Measurements from ENCODE around the gene POMT1.
"Not testable (repeated sequence)": the region's sequence is repeated elsewhere in the genome, so short reads cannot be mapped to it uniquely, and the experiment has no call there.

Gene POMT1

DNA sequence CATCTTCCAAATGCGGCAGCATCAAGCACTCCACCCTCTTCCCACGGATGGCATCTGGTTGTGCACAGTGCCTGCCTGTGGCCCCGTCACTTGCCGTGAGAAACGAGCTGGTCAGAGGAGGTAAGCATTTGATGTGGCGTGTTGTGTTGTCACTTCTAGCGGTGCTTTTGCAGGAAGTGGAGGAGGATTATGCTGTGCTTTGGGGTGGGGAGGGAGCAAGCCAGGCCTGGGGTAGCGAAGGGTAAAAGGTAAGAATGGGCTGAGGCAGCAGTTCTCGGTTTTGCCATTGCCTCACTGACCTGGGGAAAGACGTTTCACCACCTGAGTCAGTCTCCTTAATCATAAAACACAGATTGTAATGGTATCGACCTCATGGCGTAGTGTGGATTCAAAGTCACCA lies 2.3 kb upstream of the POMT1 start:
- no peak for DNase-seq

DNA sequence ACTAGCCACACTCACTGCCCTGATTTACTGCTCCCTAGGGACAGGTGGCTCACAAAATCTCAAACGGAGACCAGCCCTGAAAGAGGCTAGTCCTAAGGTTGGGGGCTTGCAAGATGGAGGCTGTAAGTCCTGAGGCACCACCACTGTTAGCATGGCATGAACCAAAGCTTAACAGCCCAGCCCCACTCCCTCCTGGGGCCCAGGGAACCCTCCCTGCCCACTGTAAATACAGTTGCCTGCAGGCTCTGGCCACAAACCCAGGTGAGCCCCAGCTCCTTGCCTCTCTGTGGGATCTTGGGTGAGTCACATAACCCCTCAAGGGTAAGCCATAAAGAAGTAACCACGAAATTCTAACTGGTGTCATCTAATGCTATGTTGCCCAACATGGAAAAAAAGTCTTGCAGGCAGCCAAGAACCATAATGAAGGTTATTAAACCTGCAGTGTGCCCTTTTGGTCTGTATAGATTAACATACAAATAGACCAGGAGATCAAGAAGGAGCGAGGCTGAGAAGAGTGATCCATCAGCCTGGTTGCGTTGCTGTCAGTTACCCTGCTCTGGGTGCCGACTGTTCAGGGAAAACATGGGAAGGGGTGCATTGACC lies 1.7 kb upstream of the POMT1 start:
- peak; percentile 15 for DNase-seq

DNA sequence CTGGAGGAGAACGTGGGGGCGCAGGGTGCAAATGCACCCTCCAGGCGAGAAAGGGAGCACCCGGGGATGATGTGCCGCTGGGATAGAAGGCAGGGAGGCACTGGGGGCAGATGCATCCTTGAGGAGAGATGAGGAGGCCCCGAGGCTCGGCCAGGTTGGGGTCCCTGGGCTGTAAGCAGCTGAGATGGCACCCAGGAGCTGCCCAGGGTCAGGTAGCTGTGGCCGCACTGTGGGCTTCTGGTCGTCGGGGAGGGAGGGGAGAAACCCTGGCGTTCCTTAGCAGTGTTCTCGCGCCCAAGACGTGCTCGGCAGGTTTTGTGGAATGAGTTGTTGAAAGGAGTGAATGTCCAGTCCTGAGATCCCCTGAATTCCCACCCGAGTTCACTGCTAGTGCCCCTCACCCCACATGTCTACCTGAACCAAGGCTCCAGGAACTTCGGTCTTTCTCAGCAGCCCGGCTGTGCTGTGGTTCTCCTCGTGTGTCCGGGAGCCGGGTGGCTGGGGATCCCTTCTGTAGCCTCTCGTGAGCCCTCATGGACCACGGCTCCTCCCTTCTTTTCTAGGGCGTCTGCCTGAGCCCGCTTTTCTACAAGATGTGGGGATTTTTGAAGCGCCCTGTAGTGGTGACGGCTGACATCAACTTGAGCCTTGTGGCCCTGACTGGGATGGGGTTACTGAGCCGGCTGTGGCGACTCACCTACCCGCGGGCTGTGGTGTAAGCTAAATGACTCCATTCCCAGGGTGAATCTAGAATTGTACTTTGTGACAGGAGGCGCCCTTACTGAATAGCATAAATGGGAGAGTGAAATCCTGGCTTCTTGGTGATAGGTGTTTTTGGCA lies 1.1 kb downstream of the POMT1 start:
- no peak for DNase-seq

DNA sequence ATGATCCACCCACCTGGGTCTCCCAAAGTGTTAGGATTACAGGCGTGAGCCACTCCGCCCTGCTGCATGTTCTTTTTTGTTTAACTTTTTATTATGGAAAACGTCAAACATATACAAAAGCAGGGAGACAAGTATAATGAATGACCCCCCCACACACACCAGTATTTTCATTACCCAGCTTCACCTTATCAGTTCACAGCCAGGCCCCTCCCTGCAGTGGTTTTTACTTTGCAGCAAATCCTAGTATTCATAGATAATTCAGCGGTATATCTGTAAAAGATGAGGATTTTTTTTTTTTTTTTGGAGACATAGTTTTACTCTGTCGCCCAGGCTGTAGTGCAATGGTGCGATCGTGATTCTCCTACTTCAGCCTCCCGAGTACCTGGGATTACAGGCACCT lies 2.3 kb downstream of the POMT1 start:
- no peak for DNase-seq

DNA sequence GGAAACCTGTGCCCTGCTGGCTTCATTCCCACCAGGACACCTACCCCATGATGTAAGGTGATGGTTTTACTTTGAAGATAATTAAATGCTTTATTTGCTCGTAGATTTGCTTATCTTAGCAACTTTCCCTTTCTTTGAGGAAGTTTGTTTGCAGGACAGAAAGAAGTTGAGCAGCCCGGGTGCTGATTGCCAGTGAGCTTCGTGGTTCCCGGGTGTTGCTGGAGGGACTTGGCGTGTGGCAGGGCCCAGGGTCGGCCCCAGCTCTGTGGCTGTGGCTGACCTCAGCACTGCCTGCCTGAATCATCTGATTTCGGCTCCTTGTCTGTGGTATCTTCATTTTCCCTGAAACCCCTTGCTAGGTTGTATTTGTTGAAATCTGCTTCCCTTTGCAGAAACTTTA lies 8.7 kb downstream of the POMT1 start:
- DNase-seq, result no peak

DNA sequence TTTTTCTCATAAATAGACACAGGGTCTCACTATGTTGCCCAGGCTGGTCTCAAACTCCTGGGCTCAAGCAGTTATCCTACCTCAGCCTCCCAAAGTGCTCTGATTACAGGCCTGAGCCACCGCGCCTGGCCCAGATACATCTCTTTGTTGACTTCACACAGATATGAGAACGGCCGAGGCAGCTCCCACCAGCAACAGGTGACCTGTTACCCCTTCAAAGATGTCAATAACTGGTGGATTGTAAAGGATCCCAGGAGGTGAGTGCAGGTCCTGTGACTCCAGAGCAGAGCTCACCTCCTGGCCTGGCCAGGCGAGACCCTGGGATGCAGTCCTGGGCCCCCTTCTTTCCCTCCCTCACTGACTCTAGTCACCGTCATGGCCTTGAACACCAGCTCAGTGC lies 9.2 kb downstream of the POMT1 start:
- DNase-seq, result no peak

DNA sequence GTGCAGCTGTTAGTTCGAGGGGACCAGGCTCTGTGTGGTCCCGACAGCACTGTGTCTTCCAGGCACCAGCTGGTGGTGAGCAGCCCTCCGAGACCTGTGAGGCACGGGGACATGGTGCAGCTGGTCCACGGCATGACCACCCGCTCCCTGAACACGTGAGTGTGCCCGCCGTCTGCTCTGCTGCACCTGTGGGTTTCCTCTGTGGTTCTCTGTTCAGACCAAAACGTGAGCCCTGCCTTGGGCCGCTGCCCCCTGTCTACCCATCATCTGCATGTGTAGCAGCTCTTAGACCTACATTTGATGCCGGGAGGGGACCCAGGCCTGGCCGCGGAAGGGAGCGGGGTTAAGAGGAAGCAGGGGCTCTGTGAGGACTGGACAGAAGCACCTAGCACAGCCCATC lies 10.5 kb downstream of the POMT1 start:
- no peak for DNase-seq

DNA sequence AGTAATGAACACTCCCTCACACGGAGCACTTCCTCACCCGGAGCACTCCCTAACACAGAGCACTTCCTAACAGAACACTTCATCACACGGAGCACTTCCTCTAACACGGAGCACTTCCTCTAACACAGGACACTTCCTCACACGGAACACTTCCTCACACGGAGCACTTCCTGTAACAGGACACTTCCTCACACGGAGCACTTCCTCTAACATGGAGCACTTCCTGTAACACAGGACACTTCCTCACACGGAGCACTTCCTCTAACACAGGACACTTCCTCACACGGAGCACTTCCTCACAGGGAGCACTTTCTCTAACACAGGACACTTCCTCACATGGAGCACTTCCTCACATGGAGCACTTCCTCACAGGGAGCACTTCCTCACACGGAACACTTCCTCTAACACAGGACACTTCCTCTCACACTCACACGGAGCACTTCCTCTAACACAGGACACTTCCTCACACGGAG lies 12.9 kb downstream of the POMT1 start:
- DNase-seq, result not testable (repeated sequence)

DNA sequence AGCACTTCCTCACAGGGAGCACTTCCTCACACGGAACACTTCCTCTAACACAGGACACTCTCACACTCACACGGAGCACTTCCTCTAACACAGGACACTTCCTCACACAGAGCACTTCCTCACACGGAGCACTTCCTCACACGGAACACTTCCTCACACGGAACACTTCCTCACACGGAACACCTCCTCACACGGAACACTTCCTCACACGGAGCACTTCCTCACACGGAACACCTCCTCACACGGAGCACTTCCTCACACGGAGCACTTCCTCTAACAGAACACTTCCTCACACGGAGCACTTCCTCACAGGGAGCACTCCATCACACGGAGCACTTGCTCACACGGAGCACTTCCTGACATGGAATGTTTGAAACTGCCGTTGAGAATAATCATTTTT lies 13.4 kb downstream of the POMT1 start:
- DNase-seq, result no peak

DNA sequence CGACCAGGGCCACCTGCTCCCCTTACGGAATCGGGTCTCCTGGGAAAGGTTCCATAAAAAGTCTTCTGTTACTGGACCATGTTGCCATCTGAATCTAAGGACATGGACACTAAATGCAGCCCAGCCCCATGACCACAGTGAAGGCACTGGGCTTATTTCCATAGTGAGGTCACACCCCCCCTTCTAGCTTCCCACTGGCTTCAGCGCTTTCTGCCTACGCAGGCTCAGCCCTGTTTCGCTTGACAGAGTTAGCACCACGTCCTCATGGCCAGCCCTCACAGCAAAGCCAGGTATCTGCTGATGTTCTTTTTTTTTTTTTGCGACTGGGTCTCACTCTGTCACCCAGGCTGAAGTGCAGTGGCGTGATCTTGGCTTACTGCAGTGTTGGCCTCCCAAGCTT lies 14.2 kb downstream of the POMT1 start:
- no peak for DNase-seq

DNA sequence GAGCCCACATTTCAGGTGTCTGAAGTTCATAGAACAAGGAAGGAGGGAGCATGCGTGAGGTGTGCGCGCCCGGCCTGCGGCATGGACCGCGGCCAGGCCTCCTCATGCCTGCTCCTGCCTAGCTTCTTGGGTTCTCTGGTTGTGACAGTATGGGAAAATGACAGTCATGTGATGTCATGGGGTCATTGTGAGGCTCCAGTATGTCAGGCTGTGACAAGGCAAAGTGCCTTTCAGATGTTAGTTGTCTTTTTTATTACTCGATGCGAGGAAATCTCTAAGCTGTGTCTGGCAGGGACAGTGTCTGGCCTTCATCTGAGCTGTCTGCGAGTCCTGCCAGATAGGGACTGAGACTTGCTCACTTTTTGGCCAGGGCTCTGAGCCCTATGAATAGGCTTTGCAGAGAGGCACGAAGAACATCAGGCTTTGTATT lies 15.1 kb downstream of the POMT1 start:
- no peak for DNase-seq

DNA sequence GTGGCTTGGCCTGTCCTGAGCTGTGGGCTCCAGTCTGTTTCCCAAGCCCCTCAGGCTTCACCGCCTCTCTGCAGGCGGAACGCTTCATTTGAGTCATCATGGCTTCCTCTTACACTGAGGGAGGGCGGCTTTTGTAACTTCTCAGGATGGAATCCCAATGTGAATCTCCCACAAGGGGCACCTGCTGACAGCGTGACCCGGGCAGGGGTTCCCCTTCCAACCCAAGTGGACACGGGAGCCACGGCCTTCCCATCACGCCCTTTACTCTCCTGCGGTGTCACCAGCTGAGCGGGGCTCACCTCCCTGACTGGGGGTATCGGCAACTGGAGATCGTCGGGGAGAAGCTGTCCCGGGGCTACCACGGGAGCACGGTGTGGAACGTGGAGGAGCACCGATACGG lies 15.8 kb downstream of the POMT1 start:
- DNase-seq, result no peak

DNA sequence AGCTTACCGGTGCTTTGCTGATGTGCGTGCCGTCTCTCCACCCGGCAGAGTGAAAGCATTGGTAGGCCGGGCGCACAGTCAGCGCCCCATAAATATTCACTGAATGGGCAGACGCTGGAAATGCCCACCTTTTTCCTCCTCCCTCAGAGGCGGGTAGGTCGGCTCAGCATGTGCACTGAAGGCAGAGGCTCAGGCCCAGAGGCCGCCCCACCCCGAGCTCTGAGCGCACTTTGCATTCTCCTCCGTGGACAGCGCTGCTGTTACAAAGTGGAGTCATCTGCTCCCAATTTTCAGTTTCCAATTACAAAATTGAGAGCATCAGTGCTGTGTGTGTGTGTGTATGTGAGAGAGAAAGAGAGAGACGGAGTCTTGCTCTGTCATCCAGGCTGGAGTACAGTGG lies 17.8 kb downstream of the POMT1 start:
- DNase-seq, result no peak

DNA sequence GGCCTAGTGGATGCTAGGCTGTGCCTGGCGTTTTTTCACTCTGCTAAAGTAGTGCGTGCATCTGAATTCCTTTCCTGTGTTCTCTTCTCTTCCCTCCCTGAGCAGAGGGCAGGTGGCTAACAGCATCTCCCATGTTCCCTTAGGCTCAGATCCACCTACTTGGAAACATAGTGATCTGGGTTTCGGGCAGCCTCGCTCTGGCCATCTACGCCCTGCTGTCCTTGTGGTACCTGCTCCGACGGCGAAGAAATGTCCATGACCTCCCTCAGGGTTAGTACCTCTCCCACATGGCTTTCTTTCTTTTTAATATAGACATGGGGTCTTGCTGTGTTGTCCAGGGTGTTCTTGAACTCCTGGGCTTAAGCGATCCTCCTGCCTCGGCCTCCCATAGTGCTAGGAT lies 18.5 kb downstream of the POMT1 start:
- DNase-seq, result no peak

DNA sequence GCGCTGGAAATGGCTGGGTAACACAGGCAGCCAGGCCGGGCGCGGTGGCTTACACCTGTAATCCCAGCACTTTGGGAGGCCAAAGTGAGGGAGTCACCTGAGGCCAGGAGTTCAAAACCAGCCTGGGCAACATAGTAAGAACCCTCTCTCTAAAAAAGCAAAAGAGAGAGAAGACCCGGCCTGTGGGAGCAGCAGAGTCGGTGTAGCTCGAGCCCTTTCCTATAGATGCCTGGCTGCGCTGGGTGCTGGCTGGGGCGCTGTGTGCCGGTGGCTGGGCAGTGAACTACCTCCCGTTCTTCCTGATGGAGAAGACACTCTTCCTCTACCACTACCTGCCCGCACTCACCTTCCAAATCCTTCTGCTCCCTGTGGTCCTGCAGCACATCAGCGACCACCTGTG lies 19.1 kb downstream of the POMT1 start:
- no peak for DNase-seq

DNA sequence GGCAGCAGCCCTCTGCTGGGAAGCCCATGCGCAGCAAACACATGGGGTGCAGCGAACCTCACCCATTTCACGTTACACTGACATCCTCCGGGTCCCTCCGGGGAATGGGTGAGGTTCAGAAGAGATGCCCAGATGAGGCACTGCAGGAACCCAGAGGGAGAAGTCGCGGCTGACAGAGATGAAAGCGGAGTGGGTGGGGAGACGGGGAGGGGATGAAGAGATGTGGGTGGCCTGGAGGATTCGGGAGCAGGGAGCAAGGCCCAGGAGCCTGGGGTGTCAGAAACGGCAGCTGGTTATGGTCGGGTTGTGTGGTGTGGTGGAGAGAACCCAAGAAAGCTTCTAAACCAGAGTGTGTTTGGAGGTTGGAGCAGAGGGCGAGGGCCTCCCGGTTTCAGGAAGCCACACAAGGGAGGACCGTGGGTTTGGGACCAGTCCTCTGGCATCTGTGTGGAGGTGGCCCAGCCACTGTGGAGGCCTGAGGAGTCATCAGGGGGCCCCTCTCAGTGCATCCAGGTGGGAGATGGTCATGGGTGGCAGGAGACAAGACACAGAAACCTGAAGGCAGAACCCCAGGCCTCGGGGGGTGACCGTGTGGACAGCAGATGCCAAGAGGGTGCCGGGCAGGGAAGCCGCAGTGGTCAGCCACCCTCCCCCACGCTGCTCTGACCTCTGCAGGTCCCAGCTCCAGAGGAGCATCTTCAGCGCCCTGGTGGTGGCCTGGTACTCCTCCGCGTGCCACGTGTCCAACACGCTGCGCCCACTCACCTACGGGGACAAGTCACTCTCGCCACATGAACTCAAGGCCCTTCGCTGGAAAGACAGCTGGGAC lies 19.8 kb downstream of the POMT1 start:
- no peak for DNase-seq

DNA sequence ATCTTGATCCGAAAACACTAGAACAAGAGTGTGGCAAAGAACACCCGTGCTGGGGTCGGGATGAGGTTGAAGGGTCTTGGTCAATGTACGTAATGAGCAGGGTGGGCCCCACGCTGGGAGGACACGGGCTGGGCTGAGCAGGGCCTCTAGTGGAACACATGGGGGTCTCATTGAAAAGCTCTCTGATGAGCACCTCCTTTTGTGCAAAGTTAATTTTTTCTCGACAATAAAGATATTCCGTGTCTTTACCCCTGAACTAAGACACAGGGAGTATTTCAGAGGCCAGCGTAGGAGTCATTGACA lies 20.3 kb downstream of the POMT1 start:
- no peak for DNase-seq

DNA sequence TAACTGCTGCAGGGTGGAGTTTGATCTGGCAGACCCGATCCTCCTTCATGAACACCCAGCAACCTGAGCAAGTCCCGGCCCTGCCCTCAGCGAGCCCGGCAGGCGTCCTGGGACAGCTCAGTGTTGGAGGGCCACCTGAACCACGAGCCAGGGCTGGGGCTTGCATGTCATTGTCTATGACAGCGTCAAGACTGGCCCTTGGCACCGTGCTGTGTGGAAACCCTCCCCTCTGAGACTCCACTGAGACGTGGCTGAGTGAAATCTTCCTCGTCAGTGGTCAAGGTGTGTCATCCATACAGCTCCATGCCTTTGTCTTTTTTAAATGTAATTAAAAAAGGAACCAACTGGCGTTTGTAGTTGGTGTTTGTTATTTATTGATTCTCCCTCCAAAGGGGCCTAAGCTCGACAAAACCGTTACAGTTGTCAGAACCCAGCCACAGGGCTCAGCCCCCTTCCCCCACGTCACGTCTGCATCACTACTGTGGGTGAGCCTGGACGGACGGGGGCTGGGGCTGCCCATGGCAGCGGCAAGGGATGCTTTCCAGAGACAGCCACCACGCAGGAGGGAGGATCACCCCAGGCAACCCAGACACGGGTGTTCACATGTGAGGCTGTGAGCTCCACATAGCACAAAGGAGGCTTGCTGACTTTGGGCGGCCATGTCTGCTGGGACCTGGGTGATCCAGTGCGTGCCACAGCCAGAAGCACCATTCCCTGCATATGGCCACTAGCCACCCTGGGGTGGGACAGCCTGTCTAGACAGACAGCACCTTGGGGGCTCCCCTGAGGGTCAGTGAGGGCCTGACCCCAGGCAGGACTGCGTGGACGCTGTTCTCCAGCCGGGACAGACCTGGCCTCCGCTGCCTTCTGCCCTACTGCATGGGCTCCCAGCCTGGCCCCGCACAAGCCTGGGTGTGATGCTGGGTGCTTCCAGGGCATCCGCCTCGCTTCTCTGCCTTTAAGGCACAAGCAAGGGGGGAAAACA lies 21.0 kb downstream of the POMT1 start:
- DNase-seq, result no peak

DNA sequence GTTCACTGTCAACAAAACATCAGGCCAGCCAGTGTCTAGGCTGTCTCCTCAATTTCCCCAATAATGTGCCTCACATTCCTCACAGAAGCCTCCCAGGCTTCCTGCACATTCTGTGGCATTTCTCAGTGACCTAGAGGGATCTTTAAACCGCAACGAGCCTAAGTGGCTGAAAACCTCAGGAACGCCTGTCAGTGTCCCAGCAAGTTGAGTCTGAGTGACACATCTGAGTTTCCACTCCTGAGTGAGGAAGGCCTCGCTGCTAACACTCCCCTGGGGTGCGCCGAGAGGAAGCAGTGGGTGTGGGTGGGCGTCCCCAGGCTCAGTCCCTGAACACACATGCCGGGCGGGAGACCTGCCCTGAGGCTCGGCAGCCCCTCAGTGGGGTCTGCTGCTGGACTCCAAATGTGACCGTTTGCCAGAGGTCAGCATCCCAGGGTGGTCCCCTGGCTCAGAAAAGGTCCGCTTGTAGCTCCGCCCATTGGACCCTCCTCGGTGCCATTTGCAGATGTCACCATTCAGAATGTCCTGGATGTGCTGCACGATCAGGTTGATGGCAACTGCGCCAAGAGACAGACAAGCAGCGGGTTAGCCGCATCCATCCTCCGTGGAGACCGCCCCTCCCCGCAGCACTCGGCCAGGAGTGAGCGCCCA lies 22.1 kb downstream of the POMT1 start:
- no peak for DNase-seq

DNA sequence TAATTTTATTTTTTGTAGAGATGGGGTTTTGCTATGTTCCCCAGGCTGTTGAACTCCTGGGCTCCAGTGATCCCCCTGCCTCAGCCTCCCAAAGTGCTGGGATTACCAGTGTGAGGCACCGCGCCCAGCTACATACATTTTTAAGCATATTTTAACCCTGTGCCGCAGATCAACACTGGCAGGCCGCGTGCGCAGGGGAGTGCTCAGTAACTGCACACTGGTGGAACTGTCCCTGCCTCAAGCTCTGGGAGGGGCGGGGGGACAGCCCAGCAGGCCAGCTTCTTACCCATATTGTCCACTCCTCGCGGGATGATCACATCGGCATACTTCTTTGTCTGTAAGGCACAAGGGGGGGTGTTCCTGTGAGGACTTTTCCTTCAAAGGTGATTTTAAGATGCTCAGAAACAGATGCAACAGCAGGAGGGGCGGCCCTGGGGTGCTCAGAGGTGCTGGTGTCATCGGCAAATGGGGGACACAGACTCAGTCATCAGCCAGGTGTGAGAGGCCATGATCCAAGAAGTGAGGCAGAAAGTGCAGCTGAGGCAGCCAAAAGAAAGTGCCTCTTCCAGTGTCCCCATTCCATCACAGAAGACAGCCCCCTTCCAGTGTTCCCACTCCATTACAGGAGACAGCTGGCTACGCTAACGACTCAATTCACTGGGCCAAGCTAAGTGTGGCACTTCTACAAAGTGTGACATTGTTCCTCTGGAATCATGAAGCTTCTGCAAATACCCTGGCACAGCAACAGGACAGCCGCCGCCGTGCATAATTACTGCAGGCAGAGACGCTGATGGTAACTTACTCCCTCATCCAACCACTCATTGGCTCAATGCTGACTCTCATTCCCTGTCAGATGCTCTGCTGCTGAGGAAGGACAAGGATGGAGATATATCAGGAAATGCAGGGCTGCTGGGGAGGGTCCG lies 23.2 kb downstream of the POMT1 start:
- no peak for DNase-seq

DNA sequence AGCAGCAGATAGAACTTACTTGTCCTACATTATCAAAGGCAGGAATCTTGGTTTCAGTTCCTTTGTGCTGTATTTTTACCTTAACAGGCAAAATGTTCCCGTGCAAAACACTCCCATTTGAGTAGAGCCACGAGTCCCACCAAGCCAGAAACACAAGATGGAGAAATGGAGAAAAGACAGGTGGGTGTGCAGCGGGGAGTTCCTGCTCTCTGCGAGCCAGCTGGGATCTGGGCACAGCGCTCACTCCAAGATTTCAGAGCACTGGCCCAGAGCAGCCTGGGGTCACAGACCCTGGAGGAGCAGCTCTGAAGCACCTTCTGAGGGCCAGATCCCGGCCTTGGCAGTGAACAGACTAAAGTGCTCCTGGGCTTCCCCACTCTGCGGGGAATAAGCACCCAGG lies 25.5 kb downstream of the POMT1 start:
- DNase-seq, result no peak

Measured in NCI-H2171 treated with DMSO at 0.1 percent for 48 hours (cell line).